ENCODE data around the gene RFPL1. TPM values are rescaled to one million over a fixed set of nuclear protein-coding genes. Genes with fewer than 3 reads are reported as not detected.

Gene RFPL1
- total and polyA plus RNA-seq, 2 of the 13 experiments (the other 11 are each of a cell fraction or from before 2014, with no cell fraction given) = not detected

DNA sequence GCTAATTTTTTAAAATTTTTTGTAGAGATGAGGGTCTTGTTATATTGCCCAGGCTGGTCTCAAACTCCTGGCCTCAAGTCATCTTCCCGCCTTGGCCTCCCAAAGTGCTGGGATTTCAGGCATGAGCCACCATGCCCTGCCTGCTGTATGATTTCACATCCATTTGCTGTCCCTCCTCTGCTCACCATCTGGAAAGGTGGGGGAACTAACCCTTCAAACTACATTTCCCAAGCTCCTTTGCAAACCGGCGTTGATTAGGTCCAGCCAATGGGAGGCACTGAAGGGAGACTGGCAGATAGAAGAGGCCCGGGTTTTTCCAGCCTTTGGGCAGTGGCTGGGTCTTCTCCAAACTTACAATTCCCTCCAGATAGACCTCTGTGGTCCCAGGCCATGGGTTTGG is 19.3 kb downstream of the RFPL1 start (continued):
- TF ChIP-seq, protein P1, sequence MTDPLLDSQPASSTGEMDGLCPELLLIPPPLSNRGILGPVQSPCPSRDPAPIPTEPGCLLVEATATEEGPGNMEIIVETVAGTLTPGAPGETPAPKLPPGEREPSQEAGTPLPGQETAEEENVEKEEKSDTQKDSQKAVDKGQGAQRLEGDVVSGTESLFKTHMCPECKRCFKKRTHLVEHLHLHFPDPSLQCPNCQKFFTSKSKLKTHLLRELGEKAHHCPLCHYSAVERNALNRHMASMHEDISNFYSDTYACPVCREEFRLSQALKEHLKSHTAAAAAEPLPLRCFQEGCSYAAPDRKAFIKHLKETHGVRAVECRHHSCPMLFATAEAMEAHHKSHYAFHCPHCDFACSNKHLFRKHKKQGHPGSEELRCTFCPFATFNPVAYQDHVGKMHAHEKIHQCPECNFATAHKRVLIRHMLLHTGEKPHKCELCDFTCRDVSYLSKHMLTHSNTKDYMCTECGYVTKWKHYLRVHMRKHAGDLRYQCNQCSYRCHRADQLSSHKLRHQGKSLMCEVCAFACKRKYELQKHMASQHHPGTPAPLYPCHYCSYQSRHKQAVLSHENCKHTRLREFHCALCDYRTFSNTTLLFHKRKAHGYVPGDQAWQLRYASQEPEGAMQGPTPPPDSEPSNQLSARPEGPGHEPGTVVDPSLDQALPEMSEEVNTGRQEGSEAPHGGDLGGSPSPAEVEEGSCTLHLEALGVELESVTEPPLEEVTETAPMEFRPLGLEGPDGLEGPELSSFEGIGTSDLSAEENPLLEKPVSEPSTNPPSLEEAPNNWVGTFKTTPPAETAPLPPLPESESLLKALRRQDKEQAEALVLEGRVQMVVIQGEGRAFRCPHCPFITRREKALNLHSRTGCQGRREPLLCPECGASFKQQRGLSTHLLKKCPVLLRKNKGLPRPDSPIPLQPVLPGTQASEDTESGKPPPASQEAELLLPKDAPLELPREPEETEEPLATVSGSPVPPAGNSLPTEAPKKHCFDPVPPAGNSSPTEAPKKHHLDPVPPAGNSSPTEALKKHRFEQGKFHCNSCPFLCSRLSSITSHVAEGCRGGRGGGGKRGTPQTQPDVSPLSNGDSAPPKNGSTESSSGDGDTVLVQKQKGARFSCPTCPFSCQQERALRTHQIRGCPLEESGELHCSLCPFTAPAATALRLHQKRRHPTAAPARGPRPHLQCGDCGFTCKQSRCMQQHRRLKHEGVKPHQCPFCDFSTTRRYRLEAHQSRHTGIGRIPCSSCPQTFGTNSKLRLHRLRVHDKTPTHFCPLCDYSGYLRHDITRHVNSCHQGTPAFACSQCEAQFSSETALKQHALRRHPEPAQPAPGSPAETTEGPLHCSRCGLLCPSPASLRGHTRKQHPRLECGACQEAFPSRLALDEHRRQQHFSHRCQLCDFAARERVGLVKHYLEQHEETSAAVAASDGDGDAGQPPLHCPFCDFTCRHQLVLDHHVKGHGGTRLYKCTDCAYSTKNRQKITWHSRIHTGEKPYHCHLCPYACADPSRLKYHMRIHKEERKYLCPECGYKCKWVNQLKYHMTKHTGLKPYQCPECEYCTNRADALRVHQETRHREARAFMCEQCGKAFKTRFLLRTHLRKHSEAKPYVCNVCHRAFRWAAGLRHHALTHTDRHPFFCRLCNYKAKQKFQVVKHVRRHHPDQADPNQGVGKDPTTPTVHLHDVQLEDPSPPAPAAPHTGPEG (CRISPR knock-in tag; IDR thresholded peaks at IDR 0.05) = no peak
- no peak for TF ChIP-seq FOXA3 (CRISPR knock-in tag; IDR thresholded peaks at IDR 0.05)
- TF ChIP-seq, protein P2, sequence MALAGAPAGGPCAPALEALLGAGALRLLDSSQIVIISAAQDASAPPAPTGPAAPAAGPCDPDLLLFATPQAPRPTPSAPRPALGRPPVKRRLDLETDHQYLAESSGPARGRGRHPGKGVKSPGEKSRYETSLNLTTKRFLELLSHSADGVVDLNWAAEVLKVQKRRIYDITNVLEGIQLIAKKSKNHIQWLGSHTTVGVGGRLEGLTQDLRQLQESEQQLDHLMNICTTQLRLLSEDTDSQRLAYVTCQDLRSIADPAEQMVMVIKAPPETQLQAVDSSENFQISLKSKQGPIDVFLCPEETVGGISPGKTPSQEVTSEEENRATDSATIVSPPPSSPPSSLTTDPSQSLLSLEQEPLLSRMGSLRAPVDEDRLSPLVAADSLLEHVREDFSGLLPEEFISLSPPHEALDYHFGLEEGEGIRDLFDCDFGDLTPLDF (CRISPR knock-in tag; IDR thresholded peaks at IDR 0.05) = no peak
- TF ChIP-seq ATAD3A (CRISPR knock-in tag; IDR thresholded peaks at IDR 0.05) = no peak
- TF ChIP-seq ZNF224 (CRISPR knock-in tag; IDR thresholded peaks at IDR 0.05) = 0 out of 2 replicates have a peak, but pooled peaks have one; percentile 33
- peak; percentile 32; the same call in 1 of the 2 replicates for TF ChIP-seq SUZ12 (IDR thresholded peaks at IDR 0.05; ENCODE audit: low read depth, low read length)
- TF ChIP-seq, protein P3, sequence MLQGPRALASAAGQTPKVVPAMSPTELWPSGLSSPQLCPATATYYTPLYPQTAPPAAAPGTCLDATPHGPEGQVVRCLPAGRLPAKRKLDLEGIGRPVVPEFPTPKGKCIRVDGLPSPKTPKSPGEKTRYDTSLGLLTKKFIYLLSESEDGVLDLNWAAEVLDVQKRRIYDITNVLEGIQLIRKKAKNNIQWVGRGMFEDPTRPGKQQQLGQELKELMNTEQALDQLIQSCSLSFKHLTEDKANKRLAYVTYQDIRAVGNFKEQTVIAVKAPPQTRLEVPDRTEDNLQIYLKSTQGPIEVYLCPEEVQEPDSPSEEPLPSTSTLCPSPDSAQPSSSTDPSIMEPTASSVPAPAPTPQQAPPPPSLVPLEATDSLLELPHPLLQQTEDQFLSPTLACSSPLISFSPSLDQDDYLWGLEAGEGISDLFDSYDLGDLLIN (CRISPR knock-in tag; IDR thresholded peaks at IDR 0.05; ENCODE audit: borderline replicate concordance) = no peak
- TF ChIP-seq FIP1L1 (IDR thresholded peaks at IDR 0.05; ENCODE audit: borderline replicate concordance, insufficient read depth, low read depth, low read length) = no peak
- TF ChIP-seq HCFC1 (IDR thresholded peaks at IDR 0.05; ENCODE audit: low read depth, low read length) = peak; percentile 69
- TF ChIP-seq, protein P4, sequence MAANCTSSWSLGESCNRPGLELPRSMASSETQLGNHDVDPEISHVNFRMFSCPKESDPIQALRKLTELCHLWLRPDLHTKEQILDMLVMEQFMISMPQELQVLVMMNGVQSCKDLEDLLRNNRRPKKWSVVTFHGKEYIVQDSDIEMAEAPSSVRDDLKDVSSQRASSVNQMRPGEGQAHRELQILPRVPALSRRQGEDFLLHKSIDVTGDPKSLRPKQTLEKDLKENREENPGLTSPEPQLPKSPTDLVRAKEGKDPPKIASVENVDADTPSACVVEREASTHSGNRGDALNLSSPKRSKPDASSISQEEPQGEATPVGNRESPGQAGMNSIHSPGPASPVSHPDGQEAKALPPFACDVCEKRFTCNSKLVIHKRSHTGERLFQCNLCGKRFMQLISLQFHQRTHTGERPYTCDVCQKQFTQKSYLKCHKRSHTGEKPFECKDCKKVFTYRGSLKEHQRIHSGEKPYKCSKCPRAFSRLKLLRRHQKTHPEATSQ (CRISPR knock-in tag; IDR thresholded peaks at IDR 0.05; ENCODE audit: borderline replicate concordance) = no peak
- TF ChIP-seq, protein P5, sequence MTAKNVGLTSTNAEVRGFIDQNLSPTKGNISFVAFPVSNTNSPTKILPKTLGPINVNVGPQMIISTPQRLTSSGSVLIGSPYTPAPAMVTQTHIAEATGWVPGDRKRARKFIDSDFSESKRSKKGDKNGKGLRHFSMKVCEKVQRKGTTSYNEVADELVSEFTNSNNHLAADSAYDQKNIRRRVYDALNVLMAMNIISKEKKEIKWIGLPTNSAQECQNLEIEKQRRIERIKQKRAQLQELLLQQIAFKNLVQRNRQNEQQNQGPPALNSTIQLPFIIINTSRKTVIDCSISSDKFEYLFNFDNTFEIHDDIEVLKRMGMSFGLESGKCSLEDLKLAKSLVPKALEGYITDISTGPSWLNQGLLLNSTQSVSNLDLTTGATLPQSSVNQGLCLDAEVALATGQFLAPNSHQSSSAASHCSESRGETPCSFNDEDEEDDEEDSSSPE (CRISPR knock-in tag; IDR thresholded peaks at IDR 0.05) = no peak
- no peak for TF ChIP-seq ZSCAN20 (CRISPR knock-in tag; IDR thresholded peaks at IDR 0.05; ENCODE audit: borderline replicate concordance)
- peak; percentile 88 for TF ChIP-seq ZNF143 (CRISPR knock-in tag; IDR thresholded peaks at IDR 0.05)
